GM18951 (cell line): ENCODE results near the gene SAMD3.
"Not testable (repeated sequence)": the region's sequence is repeated elsewhere in the genome, so short reads cannot be mapped to it uniquely, and the experiment has no call there.

Source experiments
- POLR2A ChIP-seq: IDR thresholded peaks from 4 replicates; pipeline ENCODE4 v1.6.1; 2011; ENCODE audit warnings: mild to moderate bottlenecking; ENCODE audit not compliant: insufficient read length, insufficient read depth; ENCODE audit errors: extremely low read depth
- in situ Hi-C: fragments of 300-500 bp; cut with MboI; formaldehyde crosslinking; loops from one replicate; pipeline ENCODE4 v1.12.0; 2022; ENCODE audit warnings: low sequenced_read_pairs, mixed read lengths, inconsistent platforms; ENCODE audit not compliant: unreplicated experiment

SAMD3 gene

GRCh38 chr6:130190701-130191690 lies 31.8 kb downstream of the SAMD3 start:
- in situ Hi-C loops = no loop called here
- no peak for TF ChIP-seq POLR2A

GRCh38 chr6:130189531-130190397 lies 33.0 kb downstream of the SAMD3 start:
- TF ChIP-seq POLR2A = no peak
- in situ Hi-C loops = no loop called here

GRCh38 chr6:130188207-130188899 lies 34.4 kb downstream of the SAMD3 start:
- no peak for TF ChIP-seq POLR2A
- in situ Hi-C loops = no loop called here

- no peak for TF ChIP-seq POLR2A
- in situ Hi-C loops = no loop called here
Measured at GRCh38 chr6:130187335-130188206, 35.2 kb downstream of the SAMD3 start.

GRCh38 chr6:130185658-130186057 lies 37.1 kb downstream of the SAMD3 start:
- in situ Hi-C loops = no loop called here

GRCh38 chr6:130183271-130184222 lies 39.2 kb downstream of the SAMD3 start:
- in situ Hi-C loops = no loop called here
- TF ChIP-seq POLR2A = no peak

More at GRCh38 chr6:130185658-130186057, 37.1 kb downstream of the SAMD3 start:
- no peak for TF ChIP-seq POLR2A

GRCh38 chr6:130182466-130182865 lies 40.3 kb downstream of the SAMD3 start:
- no peak for TF ChIP-seq POLR2A
- in situ Hi-C loops = no loop called here

GRCh38 chr6:130178692-130179091 lies 44.1 kb downstream of the SAMD3 start:
- TF ChIP-seq POLR2A = no peak

GRCh38 chr6:130176378-130176777 lies 46.4 kb downstream of the SAMD3 start:
- in situ Hi-C loops = no loop called here
- no peak for TF ChIP-seq POLR2A

More at GRCh38 chr6:130178692-130179091, 44.1 kb downstream of the SAMD3 start:
- in situ Hi-C loops = no loop called here

GRCh38 chr6:130173377-130174004 lies 49.3 kb downstream of the SAMD3 start:
- in situ Hi-C loops = not testable (repeated sequence)

GRCh38 chr6:130170160-130170559 lies 52.6 kb downstream of the SAMD3 start:
- in situ Hi-C loops = not testable (repeated sequence)
